ENCODE results near the gene RTKN2. TPM values are rescaled to one million over a fixed set of nuclear protein-coding genes. Genes with fewer than 3 reads are reported as not detected.
"Not testable (repeated sequence)": the region's sequence is repeated elsewhere in the genome, so short reads cannot be mapped to it uniquely, and the experiment has no call there.

RTKN2 gene
- total and polyA plus RNA-seq, 2 experiments from 2014 or later: 0.68 to 6.6 TPM

- not testable (repeated sequence) for H2AFZ ChIP-seq; DNase-seq (ENCODE audit: low spot score); H4K20me1 ChIP-seq (ENCODE audit: insufficient read depth, poor library complexity, severe bottlenecking); H3K27ac ChIP-seq; H3K4me1 ChIP-seq (ENCODE audit: insufficient read depth); H3K27me3 ChIP-seq; H3K4me2 ChIP-seq; H3K9me2 ChIP-seq (replicated peaks; ENCODE audit: insufficient read depth); H3K9me3 ChIP-seq (ENCODE audit: low read depth); H3K36me3 ChIP-seq (replicated peaks; ENCODE audit: insufficient read depth, low read depth); H3K4me3 ChIP-seq; H3K79me2 ChIP-seq
- WGBS (ENCODE audit: low lambda C conversion rate, missing lambda C conversion rate): 98% methylated on average over 22 of the region's 28 CpGs
Measured at GRCh38 chr10:62280392-62280791, 11.7 kb upstream of the RTKN2 start.

- Histone ChIP-seq H4K20me1 (ENCODE audit: insufficient read depth, poor library complexity, severe bottlenecking) (no peaks in the 10 kb centered on the region), H3K79me2 (no peaks in the 10 kb centered on the region), H3K27ac (no peak overlapping the region), H3K4me3 (no peak overlapping the region), H3K27me3 (no peaks in the 10 kb centered on the region), H3K36me3 (replicated peaks; ENCODE audit: insufficient read depth, low read depth) (no peaks in the 10 kb centered on the region), H3K9me3 (ENCODE audit: low read depth) (no peaks in the 10 kb centered on the region), H3K4me2 (no peak overlapping the region), H3K9me2 (replicated peaks; ENCODE audit: insufficient read depth) (no peaks in the 10 kb centered on the region), H3K4me1 (ENCODE audit: insufficient read depth) (no peaks in the 10 kb centered on the region), H2AFZ (no peak overlapping the region)
- TF ChIP-seq CTCF (IDR thresholded peaks at IDR 0.05; ENCODE audit: poor library complexity) (no peak), EZH2phosphoT487 (IDR thresholded peaks at IDR 0.05; ENCODE audit: low read depth, severe bottlenecking, unreplicated experiment) (no peak), EZH2 (IDR thresholded peaks at IDR 0.05; ENCODE audit: borderline replicate concordance) (no peak)
- 55% methylated on average over 2 of the region's 2 CpGs for WGBS (ENCODE audit: low lambda C conversion rate, missing lambda C conversion rate)
- no peak for DNase-seq (ENCODE audit: low spot score)
Measured at GRCh38 chr10:62278441-62278910, 9.8 kb upstream of the RTKN2 start.

GRCh38 chr10:62277971-62278370 lies 9.3 kb upstream of the RTKN2 start:
- TF ChIP-seq EZH2phosphoT487 (IDR thresholded peaks at IDR 0.05; ENCODE audit: low read depth, severe bottlenecking, unreplicated experiment) (no peak), CTCF (IDR thresholded peaks at IDR 0.05; ENCODE audit: poor library complexity) (no peak), EZH2 (IDR thresholded peaks at IDR 0.05; ENCODE audit: borderline replicate concordance) (no peak)
- no peak for DNase-seq (ENCODE audit: low spot score)
- Histone ChIP-seq H3K4me2 (no peak overlapping the region), H3K79me2 (no peaks in the 10 kb centered on the region), H3K4me3 (no peak overlapping the region), H2AFZ (no peak overlapping the region), H3K27me3 (no peaks in the 10 kb centered on the region), H3K36me3 (replicated peaks; ENCODE audit: insufficient read depth, low read depth) (no peaks in the 10 kb centered on the region), H3K4me1 (ENCODE audit: insufficient read depth) (no peaks in the 10 kb centered on the region), H3K9me2 (replicated peaks; ENCODE audit: insufficient read depth) (no peaks in the 10 kb centered on the region), H3K27ac (no peak overlapping the region), H4K20me1 (ENCODE audit: insufficient read depth, poor library complexity, severe bottlenecking) (no peaks in the 10 kb centered on the region), H3K9me3 (ENCODE audit: low read depth) (no peaks in the 10 kb centered on the region)
- 90% methylated on average over 1 of the region's 1 CpG for WGBS (ENCODE audit: low lambda C conversion rate, missing lambda C conversion rate)

- no peak overlapping the region for H3K27ac ChIP-seq
- no peak for DNase-seq (ENCODE audit: low spot score)
- H3K36me3 ChIP-seq (replicated peaks; ENCODE audit: insufficient read depth, low read depth): no peaks in the 10 kb centered on the region
- H3K79me2 ChIP-seq: peaks cover 22% of the 10 kb centered on the region
- 98% methylated on average over 4 of the region's 4 CpGs for WGBS (ENCODE audit: low lambda C conversion rate, missing lambda C conversion rate)
- no peaks in the 10 kb centered on the region for H3K9me2 ChIP-seq (replicated peaks; ENCODE audit: insufficient read depth)
- TF ChIP-seq EZH2 (IDR thresholded peaks at IDR 0.05; ENCODE audit: borderline replicate concordance): no peak
- no peak for TF ChIP-seq EZH2phosphoT487 (IDR thresholded peaks at IDR 0.05; ENCODE audit: low read depth, severe bottlenecking, unreplicated experiment)
- TF ChIP-seq CTCF (IDR thresholded peaks at IDR 0.05; ENCODE audit: poor library complexity): no peak
- H4K20me1 ChIP-seq (ENCODE audit: insufficient read depth, poor library complexity, severe bottlenecking): no peaks in the 10 kb centered on the region
- no peak overlapping the region for H3K4me2 ChIP-seq
- no peaks in the 10 kb centered on the region for H3K27me3 ChIP-seq
- H2AFZ ChIP-seq: no peak overlapping the region
- H3K4me3 ChIP-seq: no peak overlapping the region
- H3K9me3 ChIP-seq (ENCODE audit: low read depth): no peaks in the 10 kb centered on the region
- H3K4me1 ChIP-seq (ENCODE audit: insufficient read depth): peaks cover 3% of the 10 kb centered on the region
Measured at GRCh38 chr10:62270020-62270419, 1.4 kb upstream of the RTKN2 start.

Data from hepatocyte (in vitro differentiated cells).